IPS-18a (cell line): ENCODE results near the gene FCN2.

ENCODE experiments used
- H3K27ac ChIP-seq: one replicate; pipeline ENCODE4 v1.5.1; 2013; ENCODE audit warnings: low read length
- H3K27me3 ChIP-seq: one replicate; pipeline ENCODE4 v1.6.1; 2013; ENCODE audit warnings: mild to moderate bottlenecking, low read length; ENCODE audit not compliant: control insufficient read depth, insufficient read depth
- H3K36me3 ChIP-seq: one replicate; pipeline ENCODE4 v1.6.1; 2013; ENCODE audit warnings: low read depth, low read length; ENCODE audit not compliant: control insufficient read depth
- H3K4me1 ChIP-seq: one replicate; pipeline ENCODE4 v1.6.1; 2013; ENCODE audit warnings: low read depth, low read length; ENCODE audit not compliant: control insufficient read depth
- H3K4me3 ChIP-seq: one replicate; pipeline ENCODE4 v1.5.1; 2013; ENCODE audit warnings: low read length
- H3K9ac ChIP-seq: one replicate; pipeline ENCODE4 v1.6.1; 2013; ENCODE audit warnings: mild to moderate bottlenecking, low read length, moderate library complexity
- H3K9me3 ChIP-seq: one replicate; pipeline ENCODE4 v1.6.1; 2013; ENCODE audit warnings: low read depth, low read length; ENCODE audit not compliant: control insufficient read depth

FCN2 gene

DNA sequence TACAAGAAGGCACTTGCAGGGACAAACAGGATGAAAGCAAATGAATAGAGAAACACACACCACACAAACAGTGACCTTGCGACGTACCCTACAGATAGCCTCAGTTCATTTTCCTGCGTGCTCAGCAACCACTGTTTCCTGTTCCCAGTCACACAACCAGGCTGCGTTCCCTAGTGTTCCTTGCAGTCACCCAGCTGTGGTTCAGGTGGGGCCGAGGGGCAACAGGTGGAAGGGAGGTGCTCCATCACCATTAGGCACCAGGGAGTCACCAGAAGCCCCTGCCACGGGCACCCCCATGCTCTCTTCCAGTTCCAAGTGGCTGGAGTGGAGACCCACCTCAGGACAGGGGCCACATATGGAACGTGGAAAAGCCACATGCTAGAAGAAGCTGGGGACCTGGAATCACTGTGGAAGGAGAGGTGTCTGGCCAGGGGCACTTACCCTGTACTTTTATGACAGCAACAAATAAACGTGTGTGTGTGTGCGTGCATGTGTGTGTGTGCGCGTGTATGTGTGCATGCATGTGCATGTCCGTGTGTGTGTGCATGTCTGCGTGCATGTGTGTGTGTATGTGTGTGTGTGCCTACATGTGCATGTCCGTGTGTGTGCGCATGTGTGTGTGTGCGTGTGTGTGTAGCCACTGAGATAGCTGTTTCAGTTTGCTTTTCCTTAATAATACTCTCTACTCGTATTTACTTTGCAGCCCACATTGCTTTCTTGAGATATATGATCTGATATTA lies 18.8 kb upstream of the FCN2 start:
- Histone ChIP-seq H3K27ac (no peak overlapping the region), H3K27me3 (no peaks in the 10 kb centered on the region), H3K36me3 (no peaks in the 10 kb centered on the region), H3K9ac (no peak overlapping the region), H3K9me3 (no peaks in the 10 kb centered on the region), H3K4me3 (no peak overlapping the region), H3K4me1 (no peaks in the 10 kb centered on the region)

DNA sequence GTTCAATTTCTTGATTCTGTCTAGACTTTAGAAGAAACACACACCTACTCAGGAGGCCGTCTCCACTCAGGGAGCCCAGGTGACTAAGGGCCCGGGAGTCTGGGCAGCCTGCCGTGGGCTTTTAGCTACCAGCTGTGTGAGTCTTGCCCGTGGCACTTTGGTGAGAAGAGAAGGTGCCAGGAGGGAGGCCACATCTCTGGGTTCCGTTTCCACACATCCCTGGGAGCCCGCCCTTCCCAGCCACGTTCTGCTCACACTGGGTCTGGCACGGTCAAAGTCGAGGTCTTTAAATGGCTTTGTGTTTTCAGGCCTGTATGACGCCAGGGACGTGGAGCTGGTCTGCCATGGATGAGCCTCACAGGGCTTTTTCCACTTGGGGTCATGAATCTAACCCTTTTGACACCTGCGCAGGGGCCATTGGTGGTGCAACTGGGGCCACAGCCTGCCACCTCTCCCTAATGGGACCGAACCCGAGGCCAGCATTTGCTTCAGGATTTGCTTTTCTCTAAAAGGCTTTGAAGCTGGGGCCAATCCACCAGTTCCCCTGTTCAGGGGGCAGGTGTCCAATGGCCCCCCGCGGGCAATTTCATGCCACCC lies 17.2 kb upstream of the FCN2 start:
- H3K27ac ChIP-seq: no peak overlapping the region
- H3K36me3 ChIP-seq: no peaks in the 10 kb centered on the region
- H3K9ac ChIP-seq: no peak overlapping the region
- no peaks in the 10 kb centered on the region for H3K27me3 ChIP-seq
- no peaks in the 10 kb centered on the region for H3K9me3 ChIP-seq
- no peaks in the 10 kb centered on the region for H3K4me1 ChIP-seq
- no peak overlapping the region for H3K4me3 ChIP-seq

DNA sequence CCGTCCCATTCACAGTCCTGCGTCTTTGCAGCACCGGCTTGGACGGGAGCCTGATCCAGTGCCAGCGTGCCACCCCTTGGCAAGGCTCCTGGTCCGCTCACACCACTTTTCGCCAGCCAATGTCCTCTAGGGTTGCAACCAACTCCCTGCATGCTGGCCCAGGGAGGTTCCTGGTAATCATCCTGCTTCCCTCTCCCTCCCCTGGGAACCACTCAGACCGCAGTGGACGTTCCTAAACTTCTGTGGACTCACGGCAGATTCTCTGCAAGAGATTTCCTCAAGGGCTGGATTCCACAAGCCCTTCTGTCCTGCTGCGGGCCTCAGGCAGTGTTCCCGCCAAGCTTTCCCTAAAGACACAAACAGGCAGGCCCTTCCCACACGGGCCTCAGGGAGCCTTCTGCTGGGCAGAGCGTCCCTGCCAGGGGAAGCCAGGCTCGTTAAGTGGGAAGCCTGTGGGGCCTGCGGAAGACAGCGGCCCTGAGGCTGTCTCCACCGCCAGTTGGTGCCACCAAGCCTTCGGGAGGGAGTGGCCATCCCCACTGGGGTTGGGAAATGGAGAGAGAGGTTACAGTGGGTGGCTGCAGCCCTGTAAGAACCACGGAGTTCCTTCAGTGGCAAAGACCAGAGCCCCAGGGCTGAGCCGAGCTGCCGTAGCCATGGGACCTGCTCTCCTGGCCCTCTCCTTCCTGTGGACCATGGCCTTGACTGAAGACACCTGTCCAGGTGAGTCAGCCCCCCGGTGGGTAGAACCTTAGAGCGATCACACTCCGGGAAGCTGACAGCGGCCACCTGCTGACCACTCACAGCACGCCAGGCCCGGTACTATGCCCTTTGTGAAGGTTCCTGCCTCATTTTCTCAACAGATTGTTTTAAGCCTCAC lies 16.4 kb upstream of the FCN2 start:
- Histone ChIP-seq H3K27ac (no peak overlapping the region), H3K4me3 (no peak overlapping the region), H3K4me1 (no peaks in the 10 kb centered on the region), H3K9me3 (no peaks in the 10 kb centered on the region), H3K36me3 (no peaks in the 10 kb centered on the region), H3K9ac (no peak overlapping the region), H3K27me3 (no peaks in the 10 kb centered on the region)

DNA sequence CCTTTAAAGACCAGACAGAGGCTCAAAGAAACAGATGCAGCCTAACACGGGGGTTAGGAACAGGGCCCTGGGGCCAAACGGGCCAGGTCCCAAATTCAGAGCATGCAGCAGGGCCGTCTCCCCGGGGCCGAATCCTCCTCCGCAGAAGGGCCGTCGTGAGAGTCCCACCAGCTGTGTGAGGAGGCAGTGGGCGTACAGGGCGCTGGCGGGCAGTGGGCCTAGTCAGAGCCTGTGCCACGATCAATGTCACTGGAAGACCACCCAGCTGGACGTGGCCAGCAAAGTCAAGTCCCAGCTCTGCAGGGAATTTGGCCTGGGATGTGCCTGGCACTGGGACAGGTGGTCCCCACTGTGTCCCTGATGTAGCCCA lies 15.8 kb upstream of the FCN2 start:
- Histone ChIP-seq H3K4me3 (no peak overlapping the region), H3K27ac (no peak overlapping the region), H3K4me1 (no peaks in the 10 kb centered on the region), H3K9me3 (no peaks in the 10 kb centered on the region), H3K36me3 (no peaks in the 10 kb centered on the region), H3K27me3 (no peaks in the 10 kb centered on the region), H3K9ac (no peak overlapping the region)

DNA sequence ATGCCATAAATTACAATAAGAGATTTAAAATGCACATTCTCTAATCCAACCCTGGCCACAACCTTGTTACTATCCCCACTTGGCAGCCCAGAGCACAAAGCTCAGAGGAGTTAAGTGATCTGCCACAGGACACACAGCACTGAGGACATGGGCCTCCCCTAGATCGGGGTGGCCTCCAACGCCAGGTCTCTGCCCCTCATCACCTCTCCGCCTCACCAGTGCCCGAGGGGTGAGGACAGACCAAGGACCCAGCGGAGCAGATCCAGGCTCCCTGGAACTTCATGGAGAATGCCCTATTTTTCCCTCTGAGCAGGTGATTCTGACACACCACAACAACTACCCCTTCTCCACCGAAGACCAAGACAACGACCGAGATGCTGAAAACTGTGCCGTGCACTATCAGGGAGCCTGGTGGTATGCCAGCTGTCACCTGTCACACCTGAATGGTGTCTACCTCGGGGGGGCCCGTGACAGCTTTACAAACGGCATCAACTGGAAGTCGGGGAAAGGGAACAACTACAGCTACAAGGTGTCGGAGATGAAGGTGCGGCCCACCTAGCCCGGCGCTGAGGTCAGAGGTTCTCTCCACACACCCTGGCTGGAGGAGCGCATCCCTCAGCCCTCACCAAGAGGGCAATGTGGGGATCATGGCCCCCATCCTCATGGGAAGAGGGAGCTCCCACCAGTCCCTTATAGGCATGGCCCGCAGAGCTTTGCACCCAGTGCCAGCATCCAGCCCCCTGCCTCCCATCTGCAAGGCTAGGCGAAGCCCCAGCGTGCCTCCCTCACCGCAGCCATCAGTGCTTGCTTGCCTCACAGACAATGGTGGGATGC lies 12.5 kb upstream of the FCN2 start:
- no peaks in the 10 kb centered on the region for H3K36me3 ChIP-seq
- H3K27me3 ChIP-seq: no peaks in the 10 kb centered on the region
- no peak overlapping the region for H3K4me3 ChIP-seq
- no peaks in the 10 kb centered on the region for H3K4me1 ChIP-seq
- no peak overlapping the region for H3K9ac ChIP-seq
- no peak overlapping the region for H3K27ac ChIP-seq
- no peaks in the 10 kb centered on the region for H3K9me3 ChIP-seq

DNA sequence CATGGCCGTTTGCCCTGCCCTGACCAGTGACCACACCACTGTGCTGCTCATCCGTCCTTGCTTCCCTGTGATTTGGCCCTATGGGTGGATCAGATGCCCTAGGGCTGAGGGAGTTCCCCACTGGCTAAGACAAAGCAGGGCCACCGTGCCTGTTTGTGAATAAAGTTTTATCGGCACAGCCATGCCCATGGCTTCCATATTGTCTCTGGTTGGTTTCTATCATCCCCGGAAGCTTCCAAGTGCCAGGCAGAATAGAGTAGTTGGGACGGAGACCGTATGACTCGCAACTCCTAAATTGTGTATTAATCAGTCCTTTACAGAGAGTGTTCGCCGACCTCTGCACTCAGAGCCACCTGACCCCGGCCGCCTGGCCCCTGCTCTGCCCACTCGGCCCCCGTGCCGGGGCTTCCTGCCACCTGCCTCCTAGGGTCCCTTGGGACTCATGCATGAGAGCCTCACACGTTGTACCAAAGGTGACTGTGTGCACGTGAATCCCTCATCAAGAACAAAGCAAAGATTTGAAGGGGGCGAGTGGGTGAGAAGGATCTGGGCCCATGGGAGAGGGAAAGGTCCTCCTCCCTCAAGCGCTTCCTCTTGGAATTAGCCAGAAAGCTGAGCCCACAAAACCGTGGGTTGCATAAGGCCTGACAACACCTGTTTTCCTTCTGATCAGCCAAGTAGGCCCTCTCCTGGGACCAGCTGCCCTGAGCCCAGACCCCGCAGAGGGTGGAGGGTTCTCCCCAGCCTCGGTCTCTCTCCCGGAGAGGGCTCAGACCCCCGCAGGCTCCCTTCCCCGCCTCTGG lies 11.7 kb upstream of the FCN2 start:
- H3K27ac ChIP-seq: no peak overlapping the region
- no peaks in the 10 kb centered on the region for H3K36me3 ChIP-seq
- H3K4me3 ChIP-seq: no peak overlapping the region
- H3K27me3 ChIP-seq: no peaks in the 10 kb centered on the region
- no peak overlapping the region for H3K9ac ChIP-seq
- no peaks in the 10 kb centered on the region for H3K4me1 ChIP-seq
- H3K9me3 ChIP-seq: no peaks in the 10 kb centered on the region

DNA sequence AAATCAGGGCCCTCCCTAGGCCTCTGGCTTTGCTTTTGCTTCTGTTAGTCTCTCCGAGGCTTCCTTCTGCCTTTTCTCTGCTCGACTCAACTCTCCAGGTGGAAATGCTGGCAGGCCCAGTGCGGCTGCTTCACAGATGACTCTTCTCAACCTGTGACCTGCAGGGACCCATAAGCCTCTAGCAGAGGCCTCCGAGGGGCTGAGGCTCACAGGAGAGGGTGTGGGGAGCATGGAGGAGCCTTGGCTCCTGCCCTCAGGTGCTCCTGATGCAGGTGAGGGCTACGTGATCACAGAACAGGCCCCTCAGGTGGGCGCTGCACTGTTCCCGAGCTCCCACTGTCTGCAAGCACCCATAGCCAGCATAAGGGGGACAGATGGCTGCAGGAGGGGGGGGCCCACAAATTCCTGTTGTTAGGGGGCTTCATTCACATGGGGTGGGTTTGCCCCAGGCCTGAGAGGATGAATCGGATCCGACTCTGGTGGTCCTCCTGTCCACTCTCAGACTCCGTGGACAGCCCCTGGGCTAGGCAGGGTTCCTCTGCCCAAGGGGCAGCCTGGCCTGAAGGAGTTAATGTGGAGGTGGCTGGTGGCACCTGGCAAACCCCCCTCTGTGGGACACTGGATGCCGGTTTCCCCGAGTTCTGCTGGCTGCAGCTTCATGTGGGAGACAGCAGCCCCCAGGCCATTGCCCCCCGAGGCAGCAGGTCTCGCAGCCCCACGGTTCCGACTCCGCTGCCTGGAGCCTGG lies 10.9 kb upstream of the FCN2 start:
- H3K36me3 ChIP-seq: no peaks in the 10 kb centered on the region
- no peaks in the 10 kb centered on the region for H3K4me1 ChIP-seq
- no peak overlapping the region for H3K27ac ChIP-seq
- no peak overlapping the region for H3K9ac ChIP-seq
- no peak overlapping the region for H3K4me3 ChIP-seq
- H3K9me3 ChIP-seq: no peaks in the 10 kb centered on the region
- H3K27me3 ChIP-seq: no peaks in the 10 kb centered on the region

DNA sequence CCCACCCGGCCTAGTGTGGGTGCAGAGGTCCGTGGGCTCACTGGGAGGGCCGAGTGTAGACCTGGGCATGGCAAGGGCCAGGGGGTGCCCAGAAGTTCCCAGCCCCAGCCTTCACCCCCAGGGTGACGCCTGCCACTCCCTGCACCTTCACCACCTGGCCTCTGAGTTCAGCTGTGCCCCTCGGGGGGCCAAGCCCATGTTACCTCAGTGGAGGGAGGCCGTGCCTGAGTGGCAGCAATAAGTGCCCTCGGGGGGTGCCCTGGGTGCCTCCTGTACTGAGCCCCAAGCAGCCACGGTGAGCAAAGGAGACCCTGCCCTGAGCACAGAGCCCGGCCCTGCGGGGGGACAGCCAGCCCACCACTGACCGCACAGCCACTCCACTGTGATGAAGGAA lies 10.3 kb upstream of the FCN2 start:
- Histone ChIP-seq H3K36me3 (no peaks in the 10 kb centered on the region), H3K9ac (no peak overlapping the region), H3K27me3 (no peaks in the 10 kb centered on the region), H3K27ac (no peak overlapping the region), H3K4me3 (no peak overlapping the region), H3K9me3 (no peaks in the 10 kb centered on the region), H3K4me1 (no peaks in the 10 kb centered on the region)

DNA sequence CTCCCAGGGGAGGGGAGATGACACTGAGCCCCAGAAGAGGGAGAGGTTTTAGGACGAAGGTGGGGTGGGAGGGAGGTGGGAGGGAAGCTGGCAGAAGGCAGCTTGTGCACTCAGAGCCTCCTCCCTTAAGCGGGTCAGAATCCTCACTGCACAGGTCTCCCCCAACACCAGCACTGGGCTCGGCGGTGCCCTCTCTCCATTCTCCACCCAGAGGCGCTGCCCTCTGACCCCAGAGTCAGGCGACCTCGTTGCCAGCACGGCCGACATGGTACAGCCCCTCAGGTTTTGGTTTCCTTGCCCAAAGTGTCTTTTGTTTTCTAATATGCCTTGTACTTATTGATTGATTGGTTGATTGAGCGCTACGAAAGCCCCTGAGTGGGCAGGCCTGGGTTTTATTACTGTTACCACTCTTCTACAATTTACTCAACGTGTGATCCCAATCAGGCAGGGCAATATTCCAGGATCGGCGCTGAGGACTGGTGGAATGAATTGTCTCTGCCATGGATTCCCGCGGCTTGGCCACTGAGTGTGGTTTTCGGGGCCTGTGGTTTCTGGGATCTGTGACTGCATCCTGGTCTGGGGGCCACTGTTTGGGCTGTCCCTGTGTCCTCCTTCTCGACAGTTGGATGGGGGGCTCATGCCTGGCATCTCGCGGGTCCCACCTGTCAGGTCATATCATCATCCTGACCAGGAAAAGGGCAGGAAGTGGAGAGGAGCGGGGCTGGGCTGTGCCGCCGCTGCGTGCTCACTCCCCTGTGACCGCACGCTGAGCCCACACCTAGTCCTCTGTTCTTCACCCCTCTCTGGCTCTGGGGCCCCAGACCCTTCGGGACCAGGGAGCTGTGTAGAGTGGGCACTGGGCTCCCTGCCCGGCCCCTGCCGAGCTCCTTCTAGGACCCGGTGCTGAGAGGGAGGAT lies 9.6 kb upstream of the FCN2 start:
- H3K27me3 ChIP-seq: no peaks in the 10 kb centered on the region
- H3K4me3 ChIP-seq: no peak overlapping the region
- no peaks in the 10 kb centered on the region for H3K36me3 ChIP-seq
- H3K9me3 ChIP-seq: no peaks in the 10 kb centered on the region
- H3K4me1 ChIP-seq: no peaks in the 10 kb centered on the region
- no peak overlapping the region for H3K27ac ChIP-seq
- H3K9ac ChIP-seq: no peak overlapping the region
